ENCODE data around the gene ATXN2. TPM values are rescaled to one million over a fixed set of nuclear protein-coding genes. Genes with fewer than 3 reads are reported as not detected.

ATXN2 gene
- total RNA-seq, 1 experiment from 2014 or later: 56.3 TPM

DNA sequence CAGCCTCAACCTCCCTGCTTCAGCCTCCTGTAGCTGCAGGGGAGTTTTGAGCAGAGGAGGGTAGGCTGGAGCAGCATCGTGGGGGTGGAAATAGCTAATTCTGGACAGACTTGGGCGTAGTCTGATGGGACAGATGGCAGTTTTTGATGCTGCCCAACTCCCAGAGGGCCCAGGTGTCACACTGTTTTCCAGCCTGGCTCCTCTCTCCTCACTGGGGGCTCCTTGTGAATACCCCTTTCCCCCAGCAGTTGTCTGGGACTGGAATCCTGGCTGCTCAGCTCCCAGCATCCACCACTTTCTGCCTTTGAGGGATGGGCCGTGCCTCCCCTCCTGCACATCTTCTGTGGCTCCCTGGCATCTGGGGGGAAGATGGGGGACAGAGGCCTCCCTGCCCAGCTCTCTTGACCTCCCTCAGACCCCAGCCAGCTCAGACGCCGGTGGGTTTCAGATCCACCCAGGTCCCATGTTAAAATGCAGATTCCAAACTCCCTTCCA lies 159.4 kb downstream of the ATXN2 start:
- ATAC-seq: no peak
- POLR2A ChIA-PET: no interaction called here
- TF ChIP-seq SOX15 (CRISPR knock-in tag; IDR thresholded peaks at IDR 0.05): no peak
- TF ChIP-seq, protein P1, sequence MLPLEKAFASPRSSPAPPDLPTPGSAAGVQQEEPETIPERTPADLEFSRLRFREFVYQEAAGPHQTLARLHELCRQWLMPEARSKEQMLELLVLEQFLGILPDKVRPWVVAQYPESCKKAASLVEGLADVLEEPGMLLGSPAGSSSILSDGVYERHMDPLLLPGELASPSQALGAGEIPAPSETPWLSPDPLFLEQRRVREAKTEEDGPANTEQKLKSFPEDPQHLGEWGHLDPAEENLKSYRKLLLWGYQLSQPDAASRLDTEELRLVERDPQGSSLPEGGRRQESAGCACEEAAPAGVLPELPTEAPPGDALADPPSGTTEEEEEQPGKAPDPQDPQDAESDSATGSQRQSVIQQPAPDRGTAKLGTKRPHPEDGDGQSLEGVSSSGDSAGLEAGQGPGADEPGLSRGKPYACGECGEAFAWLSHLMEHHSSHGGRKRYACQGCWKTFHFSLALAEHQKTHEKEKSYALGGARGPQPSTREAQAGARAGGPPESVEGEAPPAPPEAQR (CRISPR knock-in tag; IDR thresholded peaks at IDR 0.05): no peak
- no peak for TF ChIP-seq EMX1 (CRISPR knock-in tag; IDR thresholded peaks at IDR 0.05)
- TF ChIP-seq, protein P2, sequence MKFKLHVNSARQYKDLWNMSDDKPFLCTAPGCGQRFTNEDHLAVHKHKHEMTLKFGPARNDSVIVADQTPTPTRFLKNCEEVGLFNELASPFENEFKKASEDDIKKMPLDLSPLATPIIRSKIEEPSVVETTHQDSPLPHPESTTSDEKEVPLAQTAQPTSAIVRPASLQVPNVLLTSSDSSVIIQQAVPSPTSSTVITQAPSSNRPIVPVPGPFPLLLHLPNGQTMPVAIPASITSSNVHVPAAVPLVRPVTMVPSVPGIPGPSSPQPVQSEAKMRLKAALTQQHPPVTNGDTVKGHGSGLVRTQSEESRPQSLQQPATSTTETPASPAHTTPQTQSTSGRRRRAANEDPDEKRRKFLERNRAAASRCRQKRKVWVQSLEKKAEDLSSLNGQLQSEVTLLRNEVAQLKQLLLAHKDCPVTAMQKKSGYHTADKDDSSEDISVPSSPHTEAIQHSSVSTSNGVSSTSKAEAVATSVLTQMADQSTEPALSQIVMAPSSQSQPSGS (CRISPR knock-in tag; IDR thresholded peaks at IDR 0.05; ENCODE audit: borderline replicate concordance, low read depth): no peak
- no peak for TF ChIP-seq CREB1 (CRISPR knock-in tag; IDR thresholded peaks at IDR 0.05)
- TF ChIP-seq, protein P3, sequence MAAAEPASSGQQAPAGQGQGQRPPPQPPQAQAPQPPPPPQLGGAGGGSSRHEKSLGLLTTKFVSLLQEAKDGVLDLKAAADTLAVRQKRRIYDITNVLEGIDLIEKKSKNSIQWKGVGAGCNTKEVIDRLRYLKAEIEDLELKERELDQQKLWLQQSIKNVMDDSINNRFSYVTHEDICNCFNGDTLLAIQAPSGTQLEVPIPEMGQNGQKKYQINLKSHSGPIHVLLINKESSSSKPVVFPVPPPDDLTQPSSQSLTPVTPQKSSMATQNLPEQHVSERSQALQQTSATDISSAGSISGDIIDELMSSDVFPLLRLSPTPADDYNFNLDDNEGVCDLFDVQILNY (CRISPR knock-in tag; IDR thresholded peaks at IDR 0.05): no peak
- TF ChIP-seq, protein P4, sequence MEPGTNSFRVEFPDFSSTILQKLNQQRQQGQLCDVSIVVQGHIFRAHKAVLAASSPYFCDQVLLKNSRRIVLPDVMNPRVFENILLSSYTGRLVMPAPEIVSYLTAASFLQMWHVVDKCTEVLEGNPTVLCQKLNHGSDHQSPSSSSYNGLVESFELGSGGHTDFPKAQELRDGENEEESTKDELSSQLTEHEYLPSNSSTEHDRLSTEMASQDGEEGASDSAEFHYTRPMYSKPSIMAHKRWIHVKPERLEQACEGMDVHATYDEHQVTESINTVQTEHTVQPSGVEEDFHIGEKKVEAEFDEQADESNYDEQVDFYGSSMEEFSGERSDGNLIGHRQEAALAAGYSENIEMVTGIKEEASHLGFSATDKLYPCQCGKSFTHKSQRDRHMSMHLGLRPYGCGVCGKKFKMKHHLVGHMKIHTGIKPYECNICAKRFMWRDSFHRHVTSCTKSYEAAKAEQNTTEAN (CRISPR knock-in tag; IDR thresholded peaks at IDR 0.05): no peak
- TF ChIP-seq ATF1 (CRISPR knock-in tag; IDR thresholded peaks at IDR 0.05): no peak
- TF ChIP-seq FOXP1 (CRISPR knock-in tag; IDR thresholded peaks at IDR 0.05; ENCODE audit: borderline replicate concordance): no peak
- no peak for TF ChIP-seq RELA (CRISPR knock-in tag; IDR thresholded peaks at IDR 0.05; ENCODE audit: borderline replicate concordance)
- no peak for TF ChIP-seq NR3C1 (CRISPR knock-in tag; conservative IDR thresholded peaks at IDR 0.05; ENCODE audit: low read depth)
- TF ChIP-seq, protein P5, sequence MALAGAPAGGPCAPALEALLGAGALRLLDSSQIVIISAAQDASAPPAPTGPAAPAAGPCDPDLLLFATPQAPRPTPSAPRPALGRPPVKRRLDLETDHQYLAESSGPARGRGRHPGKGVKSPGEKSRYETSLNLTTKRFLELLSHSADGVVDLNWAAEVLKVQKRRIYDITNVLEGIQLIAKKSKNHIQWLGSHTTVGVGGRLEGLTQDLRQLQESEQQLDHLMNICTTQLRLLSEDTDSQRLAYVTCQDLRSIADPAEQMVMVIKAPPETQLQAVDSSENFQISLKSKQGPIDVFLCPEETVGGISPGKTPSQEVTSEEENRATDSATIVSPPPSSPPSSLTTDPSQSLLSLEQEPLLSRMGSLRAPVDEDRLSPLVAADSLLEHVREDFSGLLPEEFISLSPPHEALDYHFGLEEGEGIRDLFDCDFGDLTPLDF (CRISPR knock-in tag; IDR thresholded peaks at IDR 0.05): no peak
- TF ChIP-seq SP1 (CRISPR knock-in tag; conservative IDR thresholded peaks at IDR 0.05): no peak
- peaks cover 37% of the 10 kb centered on the region for H3K4me1 Mint-ChIP-seq
- CTCF ChIA-PET: interaction anchor here (2.9 to 3.3 kb wide), 2 partner anchors 12 to 43 kb away, joined by 9 to 23 read pairs; no protein-coding TSS in a partner anchor
- peaks cover 3% of the 10 kb centered on the region; the same call in 1 of the 2 replicates for H3K36me3 Mint-ChIP-seq
- no peak for DNase-seq (ENCODE audit: low spot score)
- no peaks in the 10 kb centered on the region for H3K27me3 Mint-ChIP-seq (ENCODE audit: low read depth)
- peak overlapping the region; percentile 87 for H3K27ac Mint-ChIP-seq
- no peak overlapping the region for H3K4me3 Mint-ChIP-seq
- no peaks in the 10 kb centered on the region for H3K9me3 Mint-ChIP-seq

DNA sequence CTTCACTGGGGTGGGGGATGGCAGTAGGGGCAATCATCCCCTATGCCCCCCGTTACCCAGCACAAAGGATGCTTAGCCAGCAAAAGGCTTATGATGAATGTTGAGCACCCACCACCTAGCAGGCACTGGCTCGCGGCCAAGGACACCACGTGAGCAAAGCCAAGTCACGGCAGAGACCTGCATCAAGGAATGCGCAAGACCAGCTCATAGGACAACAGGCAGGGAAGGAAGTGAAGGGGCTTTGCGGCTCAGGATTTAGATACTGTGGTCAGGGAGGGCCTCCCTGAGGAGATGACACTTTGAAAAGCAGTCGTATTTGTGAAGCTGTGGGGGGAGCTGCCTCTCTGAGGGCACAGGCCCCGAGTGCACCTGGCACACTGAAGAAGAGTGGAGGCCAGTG lies 160.6 kb downstream of the ATXN2 start:
- peak overlapping the region; percentile 94 for H3K27ac Mint-ChIP-seq
- no peak for DNase-seq (ENCODE audit: low spot score)
- ChIA-PET POLR2A (interaction anchor here (0.6 kb wide), 1 partner anchor 51 kb away, joined by 4 read pairs; no protein-coding TSS in a partner anchor), CTCF (interaction anchor here (0.6 to 3.3 kb wide), 6 partner anchors 13 to 550 kb away, joined by 3 to 23 read pairs (median 6); no protein-coding TSS in a partner anchor)
- H3K4me3 Mint-ChIP-seq: no peak overlapping the region
- TF ChIP-seq, protein P6, sequence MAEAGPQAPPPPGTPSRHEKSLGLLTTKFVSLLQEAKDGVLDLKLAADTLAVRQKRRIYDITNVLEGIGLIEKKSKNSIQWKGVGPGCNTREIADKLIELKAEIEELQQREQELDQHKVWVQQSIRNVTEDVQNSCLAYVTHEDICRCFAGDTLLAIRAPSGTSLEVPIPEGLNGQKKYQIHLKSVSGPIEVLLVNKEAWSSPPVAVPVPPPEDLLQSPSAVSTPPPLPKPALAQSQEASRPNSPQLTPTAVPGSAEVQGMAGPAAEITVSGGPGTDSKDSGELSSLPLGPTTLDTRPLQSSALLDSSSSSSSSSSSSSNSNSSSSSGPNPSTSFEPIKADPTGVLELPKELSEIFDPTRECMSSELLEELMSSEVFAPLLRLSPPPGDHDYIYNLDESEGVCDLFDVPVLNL (CRISPR knock-in tag; IDR thresholded peaks at IDR 0.05; ENCODE audit: borderline replicate concordance, low read depth): no peak
- TF ChIP-seq, protein P7, sequence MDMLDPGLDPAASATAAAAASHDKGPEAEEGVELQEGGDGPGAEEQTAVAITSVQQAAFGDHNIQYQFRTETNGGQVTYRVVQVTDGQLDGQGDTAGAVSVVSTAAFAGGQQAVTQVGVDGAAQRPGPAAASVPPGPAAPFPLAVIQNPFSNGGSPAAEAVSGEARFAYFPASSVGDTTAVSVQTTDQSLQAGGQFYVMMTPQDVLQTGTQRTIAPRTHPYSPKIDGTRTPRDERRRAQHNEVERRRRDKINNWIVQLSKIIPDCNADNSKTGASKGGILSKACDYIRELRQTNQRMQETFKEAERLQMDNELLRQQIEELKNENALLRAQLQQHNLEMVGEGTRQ (CRISPR knock-in tag; IDR thresholded peaks at IDR 0.05): peak; percentile 29; the same call in 1 of the 2 replicates
- H3K27me3 Mint-ChIP-seq (ENCODE audit: low read depth): no peaks in the 10 kb centered on the region
- H3K4me1 Mint-ChIP-seq: peaks cover 46% of the 10 kb centered on the region
- ATAC-seq: peak; percentile 6
- no peaks in the 10 kb centered on the region for H3K9me3 Mint-ChIP-seq
- H3K36me3 Mint-ChIP-seq: peaks cover 3% of the 10 kb centered on the region; the same call in 1 of the 2 replicates

All from WTC11 (cell line).